HG03457 (cell line): ENCODE data around the gene LUC7L3.
"Not testable (repeated sequence)": the region's sequence is repeated elsewhere in the genome, so short reads cannot be mapped to it uniquely, and the experiment has no call there.

ENCODE experiments used
- ATAC-seq: cut with Tn5 transposase; IDR thresholded peaks from one replicate; pipeline ENCODE4 v1.9.1; 2021; ENCODE audit warnings: moderate number of reproducible peaks; ENCODE audit not compliant: unreplicated experiment

Gene LUC7L3

DNA sequence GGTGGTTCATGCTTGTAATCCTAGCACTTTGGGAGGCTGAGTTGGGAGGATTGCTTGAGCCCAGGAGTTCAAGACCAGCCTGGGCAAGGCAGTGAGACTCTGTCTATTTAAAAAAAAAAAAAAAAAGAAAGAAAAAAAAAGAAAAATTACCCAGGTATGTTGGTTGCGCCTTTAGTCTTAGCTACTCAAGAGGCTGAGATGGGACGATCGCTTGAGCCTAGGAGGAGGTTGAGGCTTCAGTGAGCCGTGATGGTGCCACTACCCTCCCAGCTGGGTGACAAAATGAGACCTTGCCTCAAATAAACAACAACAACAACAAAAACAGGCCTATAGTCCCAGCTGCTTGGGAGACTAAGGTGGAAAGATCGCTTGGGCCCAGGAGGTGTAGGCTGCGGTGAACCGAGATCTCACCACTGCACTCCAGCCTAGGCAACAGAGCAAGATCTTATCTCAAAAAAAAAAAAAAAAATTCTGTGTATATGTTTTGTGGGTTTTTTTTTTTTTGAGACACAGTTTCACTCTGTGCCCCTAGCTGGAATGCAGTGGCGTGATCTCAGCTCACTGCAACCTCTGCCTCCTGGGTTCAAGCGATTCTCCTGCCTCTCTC lies 60.4 kb downstream of the LUC7L3 start:
- no peak for ATAC-seq

DNA sequence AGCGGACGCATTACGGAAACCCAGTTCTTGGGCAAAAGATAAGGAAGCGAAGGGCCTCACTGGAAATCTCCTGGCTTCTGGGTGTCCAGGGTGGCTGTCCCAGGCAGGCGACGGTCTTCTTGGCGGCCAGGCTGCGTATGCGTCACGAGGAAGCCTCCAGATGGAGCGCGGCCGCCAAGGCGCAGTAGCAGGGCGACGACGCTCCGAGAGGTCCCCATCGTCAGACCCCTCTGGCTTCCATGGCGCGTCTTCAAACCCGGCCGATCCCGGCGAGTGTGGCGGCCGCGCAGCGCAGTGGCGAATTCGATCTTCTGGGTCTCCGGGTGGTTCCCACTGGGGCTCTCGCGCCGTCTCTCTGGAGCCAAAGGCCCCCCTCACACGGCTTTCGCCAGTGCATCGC lies 61.8 kb downstream of the LUC7L3 start:
- no peak for ATAC-seq

DNA sequence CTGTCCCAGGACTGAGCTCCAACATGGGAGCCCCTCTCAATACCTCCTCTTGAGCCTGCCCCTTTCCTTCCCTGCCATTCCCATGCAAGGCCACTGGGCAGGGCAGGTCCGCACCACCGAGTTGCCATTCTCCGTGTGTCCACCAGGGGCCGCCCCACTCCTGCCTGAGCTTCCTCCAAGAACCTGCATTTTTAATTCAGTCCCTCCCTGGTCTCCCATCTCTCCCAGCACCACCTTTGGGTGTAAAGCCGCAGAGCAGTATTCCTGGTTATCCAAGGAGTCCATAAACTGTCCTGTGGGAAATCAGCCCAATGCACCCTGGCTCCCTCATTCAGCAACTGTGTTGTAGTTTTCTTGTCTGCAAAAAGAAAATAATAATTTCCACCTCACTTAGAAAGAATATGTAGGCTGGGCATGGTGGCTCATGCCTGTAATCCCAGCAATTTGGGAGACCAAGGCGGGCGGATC lies 63.8 kb downstream of the LUC7L3 start:
- no peak for ATAC-seq

DNA sequence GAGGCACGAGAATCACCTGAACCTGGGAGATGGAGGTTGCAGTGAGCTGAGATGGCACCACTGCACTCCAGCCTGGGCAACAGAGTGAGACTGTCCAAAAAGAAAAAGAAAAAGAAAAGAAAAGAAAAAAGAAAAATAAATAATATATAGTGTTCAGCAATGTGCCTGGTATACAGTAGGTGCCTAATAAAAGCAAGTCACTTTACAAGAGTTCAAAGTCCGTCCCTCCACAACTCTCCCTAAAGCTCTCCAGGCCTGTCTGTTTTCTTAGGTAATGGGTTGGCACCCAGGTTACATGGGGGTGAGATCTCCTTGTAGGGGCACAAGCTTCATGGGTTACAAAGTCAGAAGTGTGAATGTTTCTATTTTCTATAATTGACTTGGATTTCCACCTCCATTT lies 64.5 kb downstream of the LUC7L3 start:
- no peak for ATAC-seq

DNA sequence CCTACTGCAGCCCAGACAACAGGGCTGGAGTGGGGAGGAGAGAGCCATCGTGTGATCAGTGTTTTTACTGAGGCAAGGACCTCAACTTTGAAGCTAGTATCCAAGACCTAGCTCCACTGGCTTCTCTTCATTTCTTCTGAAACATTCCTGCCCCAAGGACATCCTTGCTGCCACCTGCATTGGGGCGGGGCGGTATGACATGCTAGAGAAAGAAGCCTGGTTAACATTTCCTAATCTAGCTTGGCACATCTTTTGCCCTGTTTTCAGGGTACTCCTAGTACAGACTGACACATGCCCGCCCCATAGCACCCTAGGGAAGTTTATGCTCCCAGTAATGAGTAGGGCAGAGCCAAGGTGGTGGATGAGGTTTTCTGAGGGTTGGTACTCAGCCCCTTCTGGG lies 65.7 kb downstream of the LUC7L3 start:
- no peak for ATAC-seq

DNA sequence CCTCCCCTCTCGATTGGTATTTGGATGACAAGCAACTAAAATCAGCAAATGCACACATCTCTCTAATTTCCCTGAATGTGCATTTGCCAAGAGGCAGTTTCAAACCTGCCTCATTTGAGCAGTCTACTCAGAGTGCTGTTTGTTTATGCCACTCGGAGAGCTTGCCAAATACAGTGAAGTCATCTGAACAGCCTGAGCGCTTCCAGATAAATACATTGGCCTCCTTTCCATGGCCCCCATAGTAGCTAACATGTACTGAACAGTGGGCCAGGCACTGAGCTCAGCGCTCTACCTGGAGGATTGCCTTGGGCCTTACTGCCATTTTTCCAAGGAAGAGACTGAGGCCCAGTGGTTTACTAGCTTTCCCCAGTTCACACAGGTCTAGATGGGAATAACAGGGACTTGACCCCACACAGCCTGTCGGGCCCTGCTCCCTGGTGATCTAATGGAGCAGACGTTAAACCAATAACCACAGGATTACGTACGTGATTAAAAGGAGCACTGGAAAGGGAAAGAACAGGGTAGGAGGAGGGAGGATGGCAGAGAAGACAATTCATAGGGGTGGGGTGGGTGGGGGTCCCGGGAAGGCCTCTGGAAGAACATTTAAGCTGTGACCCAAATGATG lies 66.7 kb downstream of the LUC7L3 start:
- no peak for ATAC-seq

DNA sequence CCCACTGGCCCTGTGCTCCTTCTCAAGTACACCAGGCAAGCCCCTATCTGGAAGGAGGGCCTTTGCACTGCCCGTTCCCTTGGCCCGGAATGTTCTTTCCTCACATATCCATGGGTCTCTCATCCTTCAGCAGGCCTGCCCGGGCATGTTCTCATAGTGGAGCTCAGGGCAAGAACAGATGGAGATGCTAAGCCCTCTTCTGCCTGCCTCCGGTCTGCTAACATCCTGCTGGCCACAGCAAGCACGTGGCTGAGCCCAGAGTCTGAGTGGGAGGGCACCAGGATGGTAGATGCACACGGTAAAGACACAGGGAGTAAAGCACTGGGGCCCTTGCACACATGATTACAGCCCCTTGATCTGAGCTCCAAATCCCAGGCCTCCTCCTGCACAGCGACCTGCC lies 67.7 kb downstream of the LUC7L3 start:
- no peak for ATAC-seq

DNA sequence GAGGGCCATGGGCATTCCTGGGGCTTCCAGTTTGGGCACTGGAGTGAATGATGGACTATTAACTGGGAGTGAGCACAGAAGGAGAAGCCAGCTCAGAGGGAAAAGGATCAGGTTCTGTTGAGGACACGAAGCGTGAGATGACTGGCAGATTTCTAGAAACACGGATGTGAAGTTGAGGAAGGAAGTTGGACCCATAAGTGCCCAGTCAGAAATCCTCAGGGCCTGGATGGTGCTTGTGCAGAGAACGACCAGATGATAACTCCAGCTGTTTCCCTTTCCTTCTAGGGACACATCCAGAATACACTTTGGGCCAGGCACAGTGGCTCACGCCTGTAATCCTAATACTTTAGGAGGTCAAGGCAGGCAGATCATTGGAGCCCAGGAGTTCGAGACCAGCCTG lies 71.2 kb downstream of the LUC7L3 start:
- no peak for ATAC-seq

DNA sequence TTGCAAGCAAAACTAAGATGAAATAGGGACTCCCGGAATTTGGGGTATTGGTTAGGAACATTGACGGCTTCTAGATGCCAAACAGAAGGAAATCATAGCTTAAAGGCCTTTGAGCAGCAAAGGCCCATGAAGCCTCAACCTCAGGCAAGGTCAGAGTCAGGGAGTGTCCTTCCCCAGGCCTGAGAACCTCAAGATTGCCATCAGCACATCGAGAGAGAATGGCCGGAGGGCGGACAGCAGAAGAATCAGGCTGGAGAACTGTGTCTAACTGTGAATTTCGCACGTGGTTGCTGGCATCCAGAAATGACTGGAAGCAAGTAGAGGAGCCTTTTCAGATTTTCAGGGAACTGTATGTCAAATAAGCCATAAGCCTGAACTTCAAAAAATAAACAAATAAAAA lies 72.7 kb downstream of the LUC7L3 start:
- no peak for ATAC-seq

DNA sequence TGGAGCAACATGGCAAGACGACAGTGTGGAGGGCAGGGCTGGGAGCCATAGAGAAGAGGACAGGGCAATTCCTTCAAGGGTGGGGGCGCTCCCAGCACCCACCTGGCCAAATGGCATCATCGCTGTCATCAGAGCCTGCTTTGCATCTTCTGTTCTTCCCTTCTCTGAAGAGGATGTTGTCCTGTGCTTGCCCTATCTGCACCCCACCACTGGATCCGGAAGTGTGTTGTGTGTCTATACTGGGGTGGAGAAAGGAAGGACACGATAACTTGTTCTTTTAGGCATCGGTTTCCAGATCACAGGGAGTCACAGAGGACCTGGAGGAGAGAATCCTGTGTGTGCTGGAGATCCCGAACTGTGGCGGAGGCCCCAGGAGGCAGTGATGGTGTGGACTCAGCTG lies 73.6 kb downstream of the LUC7L3 start:
- ATAC-seq, result no peak

DNA sequence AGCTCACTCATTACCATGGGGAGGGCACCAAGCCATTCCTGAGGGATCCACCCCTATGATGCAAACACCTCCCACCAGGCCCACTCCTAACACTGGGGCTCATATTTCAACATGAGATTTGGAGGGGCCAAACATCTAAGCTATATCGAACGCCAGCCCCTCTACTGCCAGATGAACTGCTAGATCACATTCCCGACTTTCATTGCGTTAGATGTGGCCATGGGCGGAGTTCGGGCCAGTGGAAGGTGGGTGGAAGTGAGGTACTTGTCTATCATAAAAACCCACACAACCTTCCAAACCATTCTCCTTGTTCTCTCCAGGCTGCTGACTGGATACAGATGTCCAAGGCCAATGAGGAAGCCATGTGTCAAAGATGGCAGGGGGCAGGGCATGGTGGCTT lies 75.0 kb downstream of the LUC7L3 start:
- ATAC-seq, result no peak

DNA sequence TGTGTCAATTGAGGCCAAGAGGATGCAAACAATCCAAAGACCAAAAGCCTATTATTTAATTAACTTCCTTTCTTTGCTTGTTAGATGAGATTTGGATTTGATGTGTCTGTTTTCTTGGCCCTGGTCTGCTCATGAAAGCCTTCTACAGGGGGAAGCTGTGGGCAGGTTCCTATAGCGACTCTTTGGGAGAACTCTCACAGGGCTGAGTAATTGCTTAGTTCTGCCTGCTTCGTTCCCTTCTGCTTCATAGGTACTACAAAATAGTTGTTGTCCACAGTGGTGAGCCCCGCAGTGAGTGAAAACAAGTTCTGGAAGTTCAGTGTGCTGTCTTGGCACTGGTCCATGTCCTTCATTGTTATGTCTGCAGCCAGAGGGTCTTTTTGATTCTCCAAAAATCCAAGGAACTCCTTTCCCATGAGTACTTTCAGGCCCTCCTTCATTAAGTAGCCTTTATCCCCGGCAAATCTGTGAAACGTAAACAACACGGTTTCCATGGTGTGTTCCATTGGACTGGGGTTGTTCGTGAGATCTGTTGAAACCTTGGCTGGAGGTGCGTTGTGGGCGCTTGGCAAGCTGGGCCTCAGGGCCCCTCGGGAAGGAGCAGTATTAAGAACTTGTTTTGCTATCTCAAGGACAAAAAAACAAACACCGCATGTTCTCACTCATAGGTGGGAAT lies 77.9 kb downstream of the LUC7L3 start:
- no peak for ATAC-seq

DNA sequence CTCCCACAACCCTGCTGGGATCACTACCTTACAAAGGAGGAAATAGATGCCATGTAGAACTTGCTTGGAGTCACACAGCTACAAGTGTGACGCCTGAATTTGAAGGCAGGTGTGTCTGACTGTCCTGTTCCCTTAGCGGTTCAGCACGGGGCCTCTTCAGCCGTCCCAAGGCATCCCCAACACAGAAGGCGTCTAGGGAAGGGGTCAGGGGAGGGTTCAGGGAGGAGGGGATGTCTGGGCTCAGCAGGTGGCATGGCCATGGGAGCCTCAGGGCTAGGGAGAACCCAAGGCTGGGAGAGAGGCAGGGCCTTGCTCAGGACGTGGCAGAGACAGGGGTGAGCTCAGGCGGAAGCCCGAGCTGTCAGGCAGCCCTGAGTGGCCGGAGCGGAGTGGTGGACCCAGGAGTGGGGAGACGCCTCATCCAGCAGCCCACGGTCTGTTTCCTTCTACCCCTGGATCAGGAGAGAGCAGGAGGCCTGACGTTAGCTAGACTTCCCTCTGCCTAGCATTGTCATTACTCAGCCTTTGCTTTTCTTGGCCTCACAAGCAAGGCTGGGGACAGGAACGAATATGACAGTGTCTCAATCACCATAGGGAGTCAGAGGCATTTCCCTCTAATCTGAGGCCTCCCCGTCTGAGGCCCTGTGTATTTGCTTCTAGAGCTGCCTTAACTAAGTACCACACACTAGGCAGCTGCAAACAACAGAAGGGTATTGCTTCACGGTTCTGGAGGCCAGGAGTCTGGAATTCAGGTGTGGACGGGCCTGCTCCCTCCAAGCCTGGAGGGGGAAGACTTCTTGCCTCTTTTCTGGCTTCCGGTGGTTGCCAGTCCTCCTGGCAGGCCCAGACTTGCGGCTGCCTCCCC lies 79.3 kb downstream of the LUC7L3 start:
- no peak for ATAC-seq

DNA sequence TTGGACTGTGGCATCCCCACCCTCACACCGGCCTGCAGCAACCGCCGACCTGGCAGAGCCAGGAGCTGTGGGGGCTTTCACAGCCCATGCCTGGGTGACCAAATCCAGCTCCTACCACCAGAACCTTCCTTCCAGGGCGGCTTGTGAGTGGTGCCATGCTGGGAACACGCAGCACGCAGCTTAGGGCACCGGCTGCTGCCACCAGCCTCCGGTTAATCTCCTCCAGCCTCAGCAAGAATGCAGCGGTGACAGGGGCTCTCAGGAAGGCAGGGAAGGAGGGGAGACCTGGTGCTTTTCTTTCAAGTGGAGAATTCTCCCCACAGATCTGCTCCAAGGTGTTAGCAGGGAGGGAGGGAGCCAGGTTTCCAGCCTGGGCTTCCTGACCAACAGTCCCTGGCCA lies 80.2 kb downstream of the LUC7L3 start:
- ATAC-seq, result no peak

DNA sequence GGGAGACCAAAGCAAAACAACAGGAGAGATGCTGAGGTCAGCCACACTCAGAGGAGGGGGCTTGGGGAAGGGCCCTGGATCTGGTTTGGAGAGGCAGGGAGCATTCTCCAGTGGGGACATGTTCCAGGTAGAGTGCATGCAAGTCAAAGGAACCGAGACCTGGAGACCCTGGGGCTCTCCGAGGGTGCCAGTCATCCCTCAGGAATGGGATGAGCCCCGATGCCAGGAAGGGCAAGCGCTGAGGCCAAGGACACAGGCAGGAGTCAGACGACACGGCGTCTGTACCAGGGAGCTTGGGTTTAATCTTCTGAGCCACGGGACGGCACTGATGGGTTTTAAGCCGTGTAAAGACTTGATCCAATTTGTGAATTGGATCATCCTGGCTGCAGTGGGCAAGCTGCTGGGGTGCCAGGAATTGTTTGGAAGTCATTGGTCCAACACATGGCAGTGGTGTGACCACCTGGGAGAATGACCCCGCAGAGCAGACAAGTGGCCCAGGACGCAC lies 80.8 kb downstream of the LUC7L3 start:
- ATAC-seq, result no peak

DNA sequence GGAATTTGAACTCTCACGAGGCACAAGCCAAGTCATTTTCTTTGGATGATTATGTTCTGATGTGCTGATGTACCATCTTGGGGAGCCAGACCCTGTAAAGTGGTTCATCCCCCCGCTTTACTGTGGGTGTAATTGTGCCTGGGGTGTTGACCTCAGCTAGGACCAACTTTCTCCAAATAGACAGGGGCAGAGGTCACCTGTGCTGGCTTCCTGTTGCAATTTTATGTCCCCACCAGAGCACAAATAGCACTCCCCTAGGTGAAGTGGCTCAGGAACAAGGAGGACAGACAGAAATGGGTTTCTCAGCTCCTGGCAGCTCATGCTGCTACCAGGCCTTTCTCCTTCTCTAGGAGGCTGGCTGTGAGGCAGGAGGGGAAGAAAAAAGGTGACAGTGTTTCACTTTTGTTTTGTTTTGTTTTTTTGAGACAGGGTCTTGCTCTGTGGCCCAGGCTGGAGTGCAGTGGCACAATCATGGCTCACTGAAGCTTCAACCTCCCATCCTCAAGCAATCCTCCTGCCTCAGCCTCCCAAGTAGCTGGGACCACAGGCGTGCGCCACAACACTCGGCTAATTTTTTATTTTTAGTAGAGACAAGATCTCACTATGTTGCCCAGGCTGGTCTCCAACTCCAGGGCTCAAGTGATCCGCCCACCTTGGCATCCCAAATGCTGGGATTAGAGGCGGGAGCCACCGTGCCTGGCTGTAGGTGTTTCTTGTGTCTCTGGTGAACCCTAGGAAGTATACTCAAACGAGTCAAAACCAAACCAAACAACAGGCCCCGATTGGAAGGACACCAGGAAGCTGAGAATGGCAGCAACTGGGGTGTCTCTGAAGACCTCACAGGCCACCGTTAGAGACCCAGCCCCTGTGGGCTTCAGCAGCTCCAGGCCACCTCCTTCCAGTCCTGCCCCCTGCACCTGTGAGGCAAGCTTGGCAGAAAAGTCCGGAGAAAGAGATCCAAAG lies 83.5 kb downstream of the LUC7L3 start:
- no peak for ATAC-seq

DNA sequence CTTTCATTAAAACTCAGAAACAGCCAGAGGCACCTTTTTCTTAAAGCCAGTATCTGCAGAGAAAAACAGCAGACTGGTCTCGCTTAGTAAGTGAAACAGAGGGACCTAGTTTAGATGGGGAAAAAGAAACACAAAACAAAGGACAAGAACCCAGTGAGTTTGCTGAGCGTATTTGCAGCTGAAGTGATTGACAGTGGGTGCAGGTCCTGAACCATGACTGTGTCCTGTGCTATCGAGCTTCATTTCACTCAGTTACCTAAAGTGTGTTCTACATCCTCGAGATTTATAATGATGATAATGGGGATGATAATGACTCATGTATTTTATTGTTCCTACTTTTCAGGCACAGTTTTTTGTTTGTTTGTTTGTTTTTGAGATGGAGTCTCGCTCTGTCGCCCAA lies 84.3 kb downstream of the LUC7L3 start:
- ATAC-seq, result no peak

DNA sequence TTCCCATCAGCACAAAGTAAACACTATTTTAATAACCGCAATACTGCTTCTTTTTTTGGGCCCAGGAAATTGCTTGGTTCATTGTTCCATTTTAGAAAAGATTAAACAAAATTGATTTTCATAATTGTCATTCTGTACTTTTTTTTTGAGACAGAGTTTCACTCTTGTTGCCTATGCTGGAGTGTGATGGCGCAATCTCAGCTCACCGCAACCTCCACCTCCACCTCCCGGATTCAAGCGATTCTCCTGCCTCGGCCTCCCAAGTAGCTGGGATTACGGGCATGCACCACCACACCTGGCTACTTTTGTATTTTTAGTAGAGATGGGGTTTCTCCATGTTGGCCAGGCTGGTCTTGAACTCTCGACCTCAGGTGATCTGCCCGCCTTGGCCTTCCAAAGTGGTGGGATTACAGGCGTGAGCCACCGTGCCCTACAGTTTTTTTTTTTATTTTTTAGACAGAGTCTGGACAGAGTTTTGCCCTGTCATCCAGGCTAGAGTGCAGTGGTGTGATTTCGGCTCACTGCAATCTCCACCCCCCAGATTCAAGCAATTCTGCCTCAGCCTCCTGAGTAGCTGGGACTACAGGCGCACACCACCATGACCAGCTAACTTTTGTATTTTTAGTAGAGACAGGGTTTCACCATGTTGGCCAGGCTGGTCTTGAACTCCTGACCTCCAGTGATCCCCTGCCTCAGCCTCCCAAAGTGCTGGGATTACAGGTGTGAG lies 85.5 kb downstream of the LUC7L3 start:
- not testable (repeated sequence) for ATAC-seq

DNA sequence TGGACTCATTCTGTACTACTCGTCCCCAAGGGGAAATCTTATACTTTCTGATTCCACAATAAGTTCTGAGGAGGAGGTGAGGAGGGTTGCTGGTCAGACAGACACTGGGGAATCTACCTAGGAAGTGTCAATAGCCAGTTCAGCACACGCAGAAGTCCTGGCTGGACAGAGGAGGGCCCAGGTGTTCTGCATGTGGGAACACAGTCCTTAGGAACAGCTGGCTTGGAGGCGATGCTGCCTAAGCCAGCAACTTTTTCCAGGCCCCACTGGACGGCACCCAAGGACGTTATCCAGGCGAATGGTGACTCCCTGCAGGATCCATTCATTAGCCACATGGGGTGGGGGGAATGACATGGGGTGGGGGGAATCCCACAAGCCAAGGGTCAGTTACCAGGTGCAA lies 86.1 kb downstream of the LUC7L3 start:
- ATAC-seq, result no peak
